Fibroblast of lung (primary cell): ENCODE measurements around the gene PILRB.

Experiments used
- CTCF ChIP-seq, 2 donors: IDR thresholded peaks in 1 of 2; conservative IDR thresholded peaks in 1 of 2; 1 replicate in 1 of 2; 2 replicates in 1 of 2; pipeline ENCODE4 v1.5.1; 2011 to 2012; ENCODE audit warnings: low read length in 2 of 2, control low read depth in 1 of 2, inconsistent platforms in 1 of 2, low read depth in 1 of 2, mild to moderate bottlenecking in 1 of 2
- EZH2 ChIP-seq: IDR thresholded peaks from 2 replicates; pipeline ENCODE4 v1.5.1; 2012; ENCODE audit warnings: low read length, control low read depth, mild to moderate bottlenecking; ENCODE audit errors: missing control alignments

- TF ChIP-seq CTCF (conservative IDR thresholded peaks at IDR 0.05 in 1 of 2, IDR thresholded peaks at IDR 0.05 in 1 of 2; ENCODE audit: low read depth in 1 of 2, low read length in 2 of 2) (no peak), EZH2 (no peak)
These were observed 4.8 kb upstream of the PILRB start for GRCh38 chr7:100352984-100353684.
